GM11168 (cell line): ENCODE measurements around the gene XPR1.

Experiments
- in situ Hi-C: fragments of 300-500 bp; cut with MboI; formaldehyde crosslinking; loops from one replicate; pipeline ENCODE4 v1.12.0; 2022; ENCODE audit warnings: low sequenced_read_pairs; ENCODE audit not compliant: unreplicated experiment

The XPR1 gene

GRCh38 chr1:180614730-180615129 is 17.1 kb upstream of the XPR1 start:
- in situ Hi-C loops = no loop called here

GRCh38 chr1:180615493-180616290 is 16.1 kb upstream of the XPR1 start:
- in situ Hi-C loops = no loop called here

GRCh38 chr1:180616439-180616838 is 15.4 kb upstream of the XPR1 start:
- in situ Hi-C loops = no loop called here

GRCh38 chr1:180617774-180618395 is 13.9 kb upstream of the XPR1 start:
- in situ Hi-C loops = no loop called here

DNA sequence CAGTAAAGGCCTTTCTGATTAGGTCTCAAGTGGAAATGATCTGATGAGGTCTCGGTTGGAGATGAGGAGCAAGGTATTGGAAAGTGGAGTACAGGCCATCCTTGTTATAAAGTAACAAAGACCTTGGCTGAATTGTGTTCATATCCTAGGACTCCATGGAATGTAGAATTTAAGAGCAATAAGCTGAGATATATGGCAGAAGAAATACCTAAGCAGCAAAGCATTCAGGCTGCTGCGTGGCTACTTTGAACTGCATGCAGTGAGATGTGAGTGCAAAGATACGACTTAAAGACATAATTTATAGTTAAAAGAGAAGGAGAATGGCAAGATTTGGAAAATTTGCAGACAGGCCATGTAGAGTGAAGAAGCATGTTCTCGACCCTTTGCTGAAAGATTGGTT is 11.2 kb upstream of the XPR1 start:
- in situ Hi-C loops = no loop called here

DNA sequence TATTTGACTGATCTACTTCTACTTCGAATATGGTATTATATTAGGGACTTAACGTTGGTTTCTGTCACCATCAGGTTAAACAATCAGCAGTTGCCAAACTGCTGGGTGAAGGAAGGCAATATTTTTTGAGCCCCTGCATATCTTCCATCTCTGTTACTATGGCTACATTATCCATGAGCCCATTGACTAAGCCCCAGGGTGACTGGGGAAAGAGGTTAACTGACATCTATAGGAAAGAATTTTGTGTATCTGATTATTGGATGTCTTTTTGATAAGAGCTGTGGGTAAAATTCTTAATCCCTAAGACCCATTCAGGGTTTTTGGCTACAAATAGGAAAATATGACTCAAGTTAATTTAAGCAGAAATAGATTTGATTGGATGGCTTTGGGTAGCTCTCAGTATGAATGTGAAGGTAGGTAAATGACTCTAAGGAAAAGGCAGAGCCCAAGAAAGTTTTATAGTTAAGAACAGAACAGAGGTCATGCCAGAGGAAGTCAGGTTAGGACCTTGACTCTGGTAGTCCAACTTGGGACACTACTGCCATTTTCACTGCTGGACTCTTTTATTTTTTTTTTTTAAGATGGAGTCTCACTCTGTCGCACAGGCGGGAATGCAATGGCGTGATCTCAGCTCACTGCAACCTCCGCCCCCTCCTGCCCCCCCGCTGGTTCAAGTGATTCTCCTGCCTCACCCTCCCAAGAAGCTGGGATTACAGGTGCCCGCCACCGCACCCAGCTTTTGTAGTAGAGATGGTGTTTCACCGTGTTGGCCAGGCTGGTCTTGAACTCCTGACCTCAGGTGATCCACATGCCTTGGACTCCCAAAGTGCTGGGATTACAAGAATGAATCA is 8.9 kb upstream of the XPR1 start:
- in situ Hi-C loops = no loop called here

DNA sequence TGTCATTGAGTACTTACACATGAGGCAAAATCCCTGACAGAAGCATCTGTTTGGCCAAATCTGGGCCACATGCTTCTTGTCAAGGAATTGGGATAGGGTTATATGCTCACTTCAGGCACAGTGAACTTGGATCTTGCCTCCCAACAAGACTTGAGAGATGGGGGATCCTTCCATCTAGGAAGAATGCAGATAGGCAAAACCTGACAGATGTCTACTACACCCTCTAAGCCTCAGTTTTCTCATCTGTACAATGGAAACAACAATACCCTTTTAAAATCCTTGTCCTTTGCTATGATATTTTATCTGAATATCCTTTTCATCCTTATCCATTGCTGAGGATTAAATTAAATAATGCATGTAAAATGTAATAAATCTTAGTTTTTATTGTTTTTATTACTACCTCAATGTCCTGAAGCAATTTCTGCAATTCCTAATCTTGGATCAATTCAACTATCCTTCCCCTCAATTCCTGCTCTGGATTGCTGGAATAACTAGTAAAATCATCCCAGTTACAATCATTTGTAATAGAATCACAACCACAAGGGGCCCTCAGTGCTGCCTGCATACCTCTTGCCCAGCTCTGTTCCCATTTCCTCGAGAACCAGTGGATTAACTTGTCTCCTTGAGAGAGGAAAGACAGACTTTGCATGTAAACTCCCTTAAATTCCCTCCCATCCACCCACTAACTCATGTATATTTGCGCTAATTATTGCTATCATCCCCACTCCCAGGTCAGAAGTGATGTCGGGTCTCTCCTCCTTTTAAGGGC is 8.1 kb upstream of the XPR1 start:
- in situ Hi-C loops = no loop called here

DNA sequence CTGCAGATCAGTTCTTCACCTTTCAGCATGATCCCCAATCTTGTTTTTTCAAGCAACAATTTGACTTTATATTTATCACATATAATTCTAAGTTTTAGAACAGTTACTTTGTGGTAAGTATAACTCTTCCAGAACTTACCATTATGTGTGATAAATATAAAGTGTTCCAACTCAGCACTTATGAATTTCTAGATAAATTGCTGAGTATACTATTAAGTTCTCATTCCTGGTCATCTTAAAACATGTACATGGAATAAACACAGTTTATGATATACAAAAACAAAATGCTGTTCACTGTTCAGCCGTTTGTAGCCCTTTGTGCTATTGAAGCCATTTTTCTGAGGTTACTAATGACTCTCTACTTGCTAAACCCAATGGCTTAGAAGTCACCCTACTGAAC is 5.1 kb upstream of the XPR1 start:
- in situ Hi-C loops = no loop called here

GRCh38 chr1:180627411-180627810 is 4.4 kb upstream of the XPR1 start:
- in situ Hi-C loops = no loop called here

GRCh38 chr1:180628646-180629045 is 3.2 kb upstream of the XPR1 start:
- in situ Hi-C loops = no loop called here

- in situ Hi-C loops = no loop called here
Observed at GRCh38 chr1:180630408-180631193, 1.2 kb upstream of the XPR1 start.

DNA sequence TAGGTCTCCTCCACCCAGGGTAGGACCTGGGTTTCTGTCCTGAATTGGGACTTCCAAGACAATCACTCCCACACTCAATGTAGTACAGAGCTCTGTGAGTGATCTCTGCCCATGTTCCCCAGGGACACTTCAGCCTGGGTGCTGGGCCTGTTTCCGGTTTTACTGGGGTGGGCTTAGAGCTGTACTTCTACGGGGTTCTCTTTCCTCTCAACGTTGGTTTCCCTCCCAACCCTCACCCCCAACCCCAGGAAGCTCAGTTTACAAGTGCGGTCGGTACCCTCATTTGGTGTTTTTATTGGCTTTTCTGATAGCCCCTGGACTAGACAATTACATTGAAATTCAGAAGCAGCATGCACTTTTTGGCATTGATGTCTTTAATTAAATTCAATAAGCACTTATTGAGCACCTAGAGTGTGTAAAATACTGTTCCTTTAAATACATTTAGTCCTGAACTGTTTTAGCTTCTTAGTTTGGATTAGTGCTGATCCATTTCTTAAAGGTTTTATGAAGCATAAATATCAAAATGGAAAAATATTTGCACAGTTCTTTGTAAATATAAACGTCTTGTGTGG is 542 bp upstream of the XPR1 start:
- in situ Hi-C loops = no loop called here

DNA sequence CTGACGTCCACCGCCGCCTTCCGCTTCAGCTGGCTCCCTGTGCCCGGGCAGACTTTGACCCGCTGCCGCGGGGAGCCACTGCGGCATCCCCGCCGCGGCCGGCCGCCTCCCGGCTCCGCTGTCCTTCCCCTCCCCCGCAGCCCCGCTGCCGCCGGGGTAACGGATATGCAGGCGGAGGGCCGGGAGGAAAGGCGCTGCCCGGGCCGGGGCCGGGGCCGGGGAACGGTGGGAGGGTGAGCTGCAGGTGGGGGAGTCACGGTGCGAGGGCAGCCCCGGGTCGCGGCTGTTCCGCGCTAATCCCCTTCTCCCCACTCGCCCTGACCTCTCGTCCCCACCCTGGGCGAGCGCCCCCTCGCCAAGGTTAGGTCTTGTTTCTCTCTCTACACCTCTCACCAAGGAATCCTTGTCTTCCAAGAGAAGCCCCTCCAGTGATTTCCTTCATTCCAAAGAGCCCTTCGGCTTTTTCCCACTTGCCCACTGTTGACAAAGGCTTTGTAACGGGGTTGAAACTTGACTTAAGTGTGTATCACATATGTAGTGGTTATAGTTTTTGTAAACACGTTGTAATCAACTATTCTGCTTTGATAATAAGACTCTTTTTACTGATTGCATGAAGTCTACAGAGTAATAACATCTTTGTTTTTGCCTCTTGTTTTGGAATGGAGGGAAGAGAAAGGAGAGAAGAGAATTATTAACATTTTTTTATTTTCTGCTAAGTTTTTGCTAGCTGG is 669 bp downstream of the XPR1 start:
- in situ Hi-C loops = no loop called here

DNA sequence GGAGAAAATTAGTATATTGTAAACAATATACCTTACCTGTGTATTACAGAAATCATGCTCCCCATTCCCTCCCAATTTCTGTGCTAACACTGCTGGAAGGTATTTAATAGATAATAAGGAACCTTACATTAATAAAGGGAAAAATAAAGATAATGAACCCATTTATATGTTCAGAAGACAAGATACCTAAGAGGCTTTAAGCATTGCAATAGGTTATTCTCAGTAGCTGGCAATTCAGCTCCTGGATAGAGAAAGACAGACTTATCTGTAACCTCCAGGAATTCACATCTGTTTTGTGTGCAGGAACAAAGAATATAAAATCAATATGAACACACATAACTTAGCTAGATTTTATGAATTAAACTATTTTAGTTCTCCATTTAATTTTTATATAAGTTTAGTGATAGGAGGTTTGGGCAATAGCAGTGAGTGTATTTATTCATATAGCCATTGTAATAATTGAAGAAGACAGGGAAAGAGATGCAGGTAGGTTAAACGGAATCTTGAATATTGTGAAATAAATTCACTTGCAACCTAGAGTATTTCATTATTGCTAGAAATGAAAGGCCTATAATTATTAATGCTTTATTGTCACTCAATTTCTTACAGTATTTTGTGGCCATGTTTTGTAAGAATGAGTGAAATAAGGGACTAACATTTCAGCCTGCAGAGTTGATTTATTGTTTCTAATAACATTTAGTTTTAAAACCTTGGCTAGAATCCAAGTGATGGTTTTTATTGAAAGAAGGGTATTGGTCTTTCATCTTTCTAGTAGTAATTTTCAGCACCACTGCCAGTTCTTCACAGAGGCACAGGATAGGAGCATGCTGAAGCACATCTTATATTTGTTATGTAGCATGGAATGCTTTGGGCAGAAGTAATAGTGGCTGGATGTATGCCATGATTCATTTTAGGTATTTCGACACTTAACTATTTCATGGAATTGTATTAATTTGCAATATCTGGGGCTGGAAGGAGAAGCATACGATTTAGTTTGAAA is 1.5 kb downstream of the XPR1 start:
- in situ Hi-C loops = no loop called here

GRCh38 chr1:180636138-180636537 is 4.3 kb downstream of the XPR1 start:
- in situ Hi-C loops = no loop called here

DNA sequence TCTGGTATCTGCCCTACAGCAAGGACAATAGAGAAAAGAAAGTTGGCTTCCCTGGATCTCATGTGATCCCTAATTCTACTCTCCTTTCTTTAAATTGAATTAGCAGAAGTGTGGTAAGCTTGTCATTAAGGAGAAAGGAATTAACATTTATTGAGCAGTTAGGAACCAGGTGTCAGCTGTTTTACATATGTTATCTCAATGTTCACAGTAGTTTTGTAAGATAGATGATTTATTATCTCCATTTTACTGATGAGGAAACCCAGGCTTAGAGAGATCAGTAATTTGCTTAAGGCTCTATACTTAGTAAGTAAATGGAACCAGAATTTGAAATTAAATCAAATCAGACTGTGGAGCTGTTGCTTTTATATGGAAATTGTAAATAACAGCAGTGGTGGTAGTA is 8.0 kb downstream of the XPR1 start:
- in situ Hi-C loops = no loop called here

DNA sequence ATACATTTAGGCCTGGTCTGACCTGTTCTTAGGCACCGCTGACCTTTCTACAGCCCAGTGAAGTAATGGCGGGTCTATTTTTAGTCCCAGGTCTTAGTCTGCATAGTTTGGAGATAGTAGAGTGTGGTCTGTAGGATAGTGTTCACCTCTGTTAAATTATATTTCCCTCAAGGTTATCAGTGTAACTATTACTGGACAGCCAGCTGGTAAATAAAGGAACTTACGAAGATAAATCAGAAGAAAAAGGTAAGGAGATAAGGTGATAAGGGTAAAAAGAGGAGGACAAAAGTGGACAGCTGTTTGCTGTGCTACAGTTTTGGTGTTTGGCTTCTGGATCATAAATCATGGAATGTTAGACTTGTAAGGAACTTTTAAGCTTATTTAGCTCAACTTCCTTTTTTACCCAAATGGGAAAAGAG is 8.7 kb downstream of the XPR1 start:
- in situ Hi-C loops = no loop called here
